GM18526 (cell line): ENCODE data around the gene GJB3.

ENCODE experiments used
- POLR2A ChIP-seq: IDR thresholded peaks from 3 replicates; pipeline ENCODE4 v1.6.1; 2011; ENCODE audit not compliant: insufficient read length; ENCODE audit errors: extremely low read depth

GJB3 gene

GRCh38 chr1:34829250-34829649, 48.2 kb downstream of the GJB3 start:
- no peak for TF ChIP-seq POLR2A

- TF ChIP-seq POLR2A = no peak
Measured at GRCh38 chr1:34831721-34832246, 50.8 kb downstream of the GJB3 start.

- no peak for TF ChIP-seq POLR2A
Measured at GRCh38 chr1:34833711-34834110, 52.7 kb downstream of the GJB3 start.
